Fibroblast of lung (primary cell): ENCODE measurements around the gene SMPD2.

ENCODE experiments used
- EZH2 ChIP-seq: IDR thresholded peaks from 2 replicates; pipeline ENCODE4 v1.5.1; 2012; ENCODE audit warnings: low read length, control low read depth, mild to moderate bottlenecking; ENCODE audit errors: missing control alignments
- TF ChIP-seq, protein P1 (sequence below), 2 donors: IDR thresholded peaks in 1 of 2; conservative IDR thresholded peaks in 1 of 2; 1 replicate in 1 of 2; 2 replicates in 1 of 2; pipeline ENCODE4 v1.5.1; 2011 to 2012; ENCODE audit warnings: low read length in 2 of 2, control low read depth in 1 of 2, inconsistent platforms in 1 of 2, low read depth in 1 of 2, mild to moderate bottlenecking in 1 of 2

DNA sequence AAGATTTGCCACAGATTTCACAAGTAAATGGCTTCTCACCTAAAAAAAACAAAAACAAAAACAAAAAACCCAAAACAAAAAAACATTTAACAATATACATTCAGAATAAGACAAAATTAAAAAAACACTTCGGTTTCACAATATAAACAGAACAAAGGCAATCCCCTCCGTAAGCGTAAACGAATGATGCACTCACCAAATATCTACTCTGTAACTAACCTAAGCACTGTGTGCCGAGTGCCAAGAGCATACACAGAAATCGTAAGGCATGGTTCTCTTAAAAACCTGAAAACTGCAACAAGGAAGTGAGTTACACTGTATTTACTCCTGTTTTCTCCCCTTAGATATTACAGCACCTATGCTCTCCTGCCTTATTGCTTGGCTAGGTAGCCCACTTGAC lies 27.2 kb downstream of the SMPD2 start:
- TF ChIP-seq, protein P1, sequence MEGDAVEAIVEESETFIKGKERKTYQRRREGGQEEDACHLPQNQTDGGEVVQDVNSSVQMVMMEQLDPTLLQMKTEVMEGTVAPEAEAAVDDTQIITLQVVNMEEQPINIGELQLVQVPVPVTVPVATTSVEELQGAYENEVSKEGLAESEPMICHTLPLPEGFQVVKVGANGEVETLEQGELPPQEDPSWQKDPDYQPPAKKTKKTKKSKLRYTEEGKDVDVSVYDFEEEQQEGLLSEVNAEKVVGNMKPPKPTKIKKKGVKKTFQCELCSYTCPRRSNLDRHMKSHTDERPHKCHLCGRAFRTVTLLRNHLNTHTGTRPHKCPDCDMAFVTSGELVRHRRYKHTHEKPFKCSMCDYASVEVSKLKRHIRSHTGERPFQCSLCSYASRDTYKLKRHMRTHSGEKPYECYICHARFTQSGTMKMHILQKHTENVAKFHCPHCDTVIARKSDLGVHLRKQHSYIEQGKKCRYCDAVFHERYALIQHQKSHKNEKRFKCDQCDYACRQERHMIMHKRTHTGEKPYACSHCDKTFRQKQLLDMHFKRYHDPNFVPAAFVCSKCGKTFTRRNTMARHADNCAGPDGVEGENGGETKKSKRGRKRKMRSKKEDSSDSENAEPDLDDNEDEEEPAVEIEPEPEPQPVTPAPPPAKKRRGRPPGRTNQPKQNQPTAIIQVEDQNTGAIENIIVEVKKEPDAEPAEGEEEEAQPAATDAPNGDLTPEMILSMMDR (conservative IDR thresholded peaks at IDR 0.05 in 1 of 2, IDR thresholded peaks at IDR 0.05 in 1 of 2; ENCODE audit: low read depth in 1 of 2, low read length in 2 of 2): no peak
- no peak for TF ChIP-seq EZH2
